NCI-H1694 treated with DMSO at 0.1 percent for 48 hours (cell line): Measurements from ENCODE around the gene KIN.
"Not testable (repeated sequence)": the region's sequence is repeated elsewhere in the genome, so short reads cannot be mapped to it uniquely, and the experiment has no call there.

Experiments used
- DNase-seq: peaks from one replicate; lab custom pipeline; 2025; lab: John Stamatoyannopoulos, UW

Gene KIN

GRCh38 chr10:7787857-7788638 is at the start of gene KIN, which contains the start of gene ATP5F1C:
Gene KIN (minus strand): TSS chr10:7787993. CDS start chr10:7787933, 60 bp downstream.
Gene ATP5F1C (plus strand): TSS chr10:7788177. CDS start chr10:7788208, 31 bp downstream.
- peak; percentile 87 for DNase-seq

- DNase-seq, result no peak
These were observed 48.8 kb upstream of the KIN start for GRCh38 chr10:7836571-7836970.

- DNase-seq, result no peak
These were observed 46.5 kb upstream of the KIN start for GRCh38 chr10:7834262-7834661.

- no peak for DNase-seq
These were observed 45.4 kb upstream of the KIN start for GRCh38 chr10:7833210-7833609.

GRCh38 chr10:7832060-7832459 is 44.3 kb upstream of the KIN start:
- DNase-seq, result no peak

- no peak for DNase-seq
These were observed 41.6 kb upstream of the KIN start for GRCh38 chr10:7829289-7829834.

- no peak for DNase-seq
These were observed 39.2 kb upstream of the KIN start for GRCh38 chr10:7826971-7827370.

GRCh38 chr10:7824251-7824650 is 36.5 kb upstream of the KIN start:
- no peak for DNase-seq

GRCh38 chr10:7819121-7819460 is 31.3 kb upstream of the KIN start:
- no peak for DNase-seq

- peak; percentile 50 for DNase-seq
These were observed 30.7 kb upstream of the KIN start, which contains the start of gene TAF3 for GRCh38 chr10:7818295-7819120. Gene TAF3 (plus strand): TSS chr10:7818505. CDS start chr10:7818710, 205 bp downstream.

GRCh38 chr10:7817984-7818294 is 30.1 kb upstream of the KIN start:
- no peak for DNase-seq

- no peak for DNase-seq
These were observed 29.8 kb upstream of the KIN start for GRCh38 chr10:7817576-7817975.

- no peak for DNase-seq
These were observed 25.7 kb upstream of the KIN start for GRCh38 chr10:7813481-7813880.

GRCh38 chr10:7811743-7812142 is 23.9 kb upstream of the KIN start:
- DNase-seq, result not testable (repeated sequence)

GRCh38 chr10:7811000-7811399 is 23.2 kb upstream of the KIN start:
- no peak for DNase-seq

- DNase-seq, result no peak
These were observed 22.6 kb upstream of the KIN start for GRCh38 chr10:7810443-7810842.

- no peak for DNase-seq
These were observed 21.0 kb upstream of the KIN start for GRCh38 chr10:7808686-7809267.

- no peak for DNase-seq
These were observed 16.9 kb upstream of the KIN start for GRCh38 chr10:7804741-7805140.

- DNase-seq, result no peak
These were observed 16.4 kb upstream of the KIN start for GRCh38 chr10:7804216-7804615.

- DNase-seq, result no peak
These were observed 14.8 kb upstream of the KIN start for GRCh38 chr10:7802606-7803005.

GRCh38 chr10:7797582-7797981 is 9.8 kb upstream of the KIN start:
- no peak for DNase-seq

- DNase-seq, result no peak
These were observed 7.8 kb upstream of the KIN start for GRCh38 chr10:7795605-7796004.
